ENCODE data around the gene ALDOA. TPM values are rescaled to one million over a fixed set of nuclear protein-coding genes. Genes with fewer than 3 reads are reported as not detected.

The ALDOA gene
- total and polyA plus RNA-seq, 2 experiments from 2014 or later, result 397 to 882 TPM

- H3K36me3 ChIP-seq (replicated peaks; ENCODE audit: insufficient read depth, low read depth), result no peaks in the 10 kb centered on the region
- DNase-seq (ENCODE audit: low spot score), result no peak
- H3K4me3 ChIP-seq, result no peak overlapping the region
- H4K20me1 ChIP-seq (ENCODE audit: insufficient read depth, poor library complexity, severe bottlenecking), result no peaks in the 10 kb centered on the region
- H3K27ac ChIP-seq, result no peak overlapping the region
- H3K4me1 ChIP-seq (ENCODE audit: insufficient read depth), result peaks cover 27% of the 10 kb centered on the region
- H3K79me2 ChIP-seq, result peaks cover 10% of the 10 kb centered on the region
- WGBS (ENCODE audit: low lambda C conversion rate, missing lambda C conversion rate), result 93% methylated on average over 10 of the region's 10 CpGs
- H3K9me2 ChIP-seq (replicated peaks; ENCODE audit: insufficient read depth), result no peaks in the 10 kb centered on the region
- TF ChIP-seq EZH2 (IDR thresholded peaks at IDR 0.05; ENCODE audit: borderline replicate concordance) (no peak), EZH2phosphoT487 (IDR thresholded peaks at IDR 0.05; ENCODE audit: low read depth, severe bottlenecking, unreplicated experiment) (no peak), CTCF (IDR thresholded peaks at IDR 0.05; ENCODE audit: poor library complexity) (no peak)
- H3K27me3 ChIP-seq, result no peaks in the 10 kb centered on the region
- no peak overlapping the region for H2AFZ ChIP-seq
- no peaks in the 10 kb centered on the region for H3K9me3 ChIP-seq (ENCODE audit: low read depth)
- no peak overlapping the region for H3K4me2 ChIP-seq
Observed at GRCh38 chr16:30117768-30118167, 52.2 kb downstream of the ALDOA start.

- no peak for TF ChIP-seq EZH2 (IDR thresholded peaks at IDR 0.05; ENCODE audit: borderline replicate concordance)
- TF ChIP-seq EZH2phosphoT487 (IDR thresholded peaks at IDR 0.05; ENCODE audit: low read depth, severe bottlenecking, unreplicated experiment), result no peak
- no peak for TF ChIP-seq CTCF (IDR thresholded peaks at IDR 0.05; ENCODE audit: poor library complexity)
- 92% methylated on average over 2 of the region's 2 CpGs for WGBS (ENCODE audit: low lambda C conversion rate, missing lambda C conversion rate)
- Histone ChIP-seq H4K20me1 (ENCODE audit: insufficient read depth, poor library complexity, severe bottlenecking) (no peaks in the 10 kb centered on the region), H3K27ac (peak overlapping the region; percentile 94), H2AFZ (no peak overlapping the region), H3K9me3 (ENCODE audit: low read depth) (no peaks in the 10 kb centered on the region), H3K27me3 (no peaks in the 10 kb centered on the region), H3K4me3 (no peak overlapping the region), H3K9me2 (replicated peaks; ENCODE audit: insufficient read depth) (no peaks in the 10 kb centered on the region), H3K79me2 (peaks cover 13% of the 10 kb centered on the region), H3K4me1 (ENCODE audit: insufficient read depth) (peaks cover 35% of the 10 kb centered on the region), H3K4me2 (no peak overlapping the region), H3K36me3 (replicated peaks; ENCODE audit: insufficient read depth, low read depth) (no peaks in the 10 kb centered on the region)
- DNase-seq (ENCODE audit: low spot score), result no peak
Observed at GRCh38 chr16:30119428-30119827, 53.9 kb downstream of the ALDOA start.

Other genes with a start within 250 kb of the ALDOA start
- gene PAGR1, start 249.6 kb upstream of the ALDOA start, total RNA-seq, result 31.6 and 39.3 TPM in 2 replicates
- 48.5 and 53.4 TPM in 2 replicates for gene PAGR1, start 249.6 kb upstream of the ALDOA start, polyA plus RNA-seq
- gene MVP, start 245.3 kb upstream of the ALDOA start, total RNA-seq, result 80.0 and 121 TPM in 2 replicates
- gene MVP, start 245.3 kb upstream of the ALDOA start, polyA plus RNA-seq, result 140 and 146 TPM in 2 replicates
- 94.1 and 97.1 TPM in 2 replicates for gene CDIPT, start 202.5 kb upstream of the ALDOA start, total RNA-seq
- gene CDIPT, start 202.5 kb upstream of the ALDOA start, polyA plus RNA-seq, result 143 and 147 TPM in 2 replicates
- 18.0 and 36.1 TPM in 2 replicates for gene SEZ6L2, start 166.2 kb upstream of the ALDOA start, total RNA-seq
- gene SEZ6L2, start 166.2 kb upstream of the ALDOA start, polyA plus RNA-seq, result 39.9 and 45.8 TPM in 2 replicates
- 12.6 and 18.6 TPM in 2 replicates for gene ASPHD1, start 165.3 kb upstream of the ALDOA start, total RNA-seq
- gene ASPHD1, start 165.3 kb upstream of the ALDOA start, polyA plus RNA-seq, result 35.5 and 40.0 TPM in 2 replicates
- gene KCTD13, start 139.5 kb upstream of the ALDOA start, total RNA-seq, result 5.3 and 14.3 TPM in 2 replicates
- gene KCTD13, start 139.5 kb upstream of the ALDOA start, polyA plus RNA-seq, result 18.8 and 23.5 TPM in 2 replicates
- gene TMEM219, start 103.7 kb upstream of the ALDOA start, total RNA-seq, result 106 and 119 TPM in 2 replicates
- 175 and 189 TPM in 2 replicates for gene TMEM219, start 103.7 kb upstream of the ALDOA start, polyA plus RNA-seq
- 28.0 and 33.4 TPM in 2 replicates for gene TAOK2, start 91.9 kb upstream of the ALDOA start, total RNA-seq
- 24.3 and 24.5 TPM in 2 replicates for gene TAOK2, start 91.9 kb upstream of the ALDOA start, polyA plus RNA-seq
- 10.6 and 12.4 TPM in 2 replicates for gene HIRIP3, start 70.1 kb upstream of the ALDOA start, total RNA-seq
- gene HIRIP3, start 70.1 kb upstream of the ALDOA start, polyA plus RNA-seq, result 9.0 and 12.9 TPM in 2 replicates
- gene INO80E, start 69.5 kb upstream of the ALDOA start, total RNA-seq, result 61.2 and 99.9 TPM in 2 replicates
- 14.0 and 17.6 TPM in 2 replicates for gene INO80E, start 69.5 kb upstream of the ALDOA start, polyA plus RNA-seq
- 6.8 and 6.9 TPM in 2 replicates for gene DOC2A, start 54.7 kb upstream of the ALDOA start, total RNA-seq
- 11.4 and 13.0 TPM in 2 replicates for gene DOC2A, start 54.7 kb upstream of the ALDOA start, polyA plus RNA-seq
- gene C16orf92, start 42.6 kb upstream of the ALDOA start, total RNA-seq, result not detected in 2 replicates
- gene C16orf92, start 42.6 kb upstream of the ALDOA start, polyA plus RNA-seq, result not detected in 2 replicates
- gene TLCD3B, start 34.5 kb upstream of the ALDOA start, total RNA-seq, result not detected in 2 replicates
- gene TLCD3B, start 34.5 kb upstream of the ALDOA start, polyA plus RNA-seq, result not detected in 2 replicates
- gene PPP4C, start 10.2 kb downstream of the ALDOA start, total RNA-seq, result 107 and 123 TPM in 2 replicates
- 212 and 236 TPM in 2 replicates for gene PPP4C, start 10.2 kb downstream of the ALDOA start, polyA plus RNA-seq
- gene TBX6, start 26.2 kb downstream of the ALDOA start, total RNA-seq, result 0.56 and 0.60 TPM in 2 replicates
- 0.10 and 0.19 TPM in 2 replicates for gene TBX6, start 26.2 kb downstream of the ALDOA start, polyA plus RNA-seq
- gene YPEL3, start 30.5 kb downstream of the ALDOA start, total RNA-seq, result 19.3 and 20.1 TPM in 2 replicates
- 82.1 and 103 TPM in 2 replicates for gene YPEL3, start 30.5 kb downstream of the ALDOA start, polyA plus RNA-seq
- gene GDPD3, start 47.8 kb downstream of the ALDOA start, total RNA-seq, result 0.67 TPM in 1 of 2 replicates, not detected in the other
- gene GDPD3, start 47.8 kb downstream of the ALDOA start, polyA plus RNA-seq, result 5.4 and 11.2 TPM in 2 replicates
- gene MAPK3, start 57.5 kb downstream of the ALDOA start, total RNA-seq, result 34.6 and 57.6 TPM in 2 replicates
- gene MAPK3, start 57.5 kb downstream of the ALDOA start, polyA plus RNA-seq, result 31.3 and 38.1 TPM in 2 replicates
- 2.4 and 3.2 TPM in 2 replicates for gene CORO1A, start 117.8 kb downstream of the ALDOA start, total RNA-seq
- gene CORO1A, start 117.8 kb downstream of the ALDOA start, polyA plus RNA-seq, result 1.7 and 3.4 TPM in 2 replicates
- gene BOLA2B, start 127.9 kb downstream of the ALDOA start, total RNA-seq, result 211 and 237 TPM in 2 replicates
- gene BOLA2B, start 127.9 kb downstream of the ALDOA start, polyA plus RNA-seq, result 124 and 132 TPM in 2 replicates
- gene SLX1A, start 128.1 kb downstream of the ALDOA start, total RNA-seq, result 22.1 and 25.1 TPM in 2 replicates
- gene SLX1A, start 128.1 kb downstream of the ALDOA start, polyA plus RNA-seq, result 111 and 125 TPM in 2 replicates
- gene SULT1A3, start 133.5 kb downstream of the ALDOA start, total RNA-seq, result 8.1 and 17.8 TPM in 2 replicates
- 23.1 and 32.3 TPM in 2 replicates for gene SULT1A3, start 133.5 kb downstream of the ALDOA start, polyA plus RNA-seq
- 2.4 and 3.5 TPM in 2 replicates for gene NPIPB13, start 182.7 kb downstream of the ALDOA start, total RNA-seq
- 1.9 and 4.8 TPM in 2 replicates for gene NPIPB13, start 182.7 kb downstream of the ALDOA start, polyA plus RNA-seq

Measured in hepatocyte (in vitro differentiated cells).